ENCODE data around the gene XPO6. TPM values are rescaled to one million over a fixed set of nuclear protein-coding genes. Genes with fewer than 3 reads are reported as not detected.

XPO6 gene
- total RNA-seq, 1 donor from 2014 or later = 71.6 TPM

- Histone ChIP-seq H3K4me2 (no peak overlapping the region), H3K4me1 (peaks cover 10% of the 10 kb centered on the region), H3K4me3 (no peak overlapping the region), H3K9me3 (ENCODE audit: low read depth) (no peaks in the 10 kb centered on the region), H3F3A (ENCODE audit: low read depth) (no peaks in the 10 kb centered on the region), H3K9ac (no peak overlapping the region), H4K20me1 (ENCODE audit: low read depth) (peaks cover 28% of the 10 kb centered on the region), H2AFZ (replicated peaks) (no peak overlapping the region), H3K36me3 (no peaks in the 10 kb centered on the region), H3K27me3 (no peaks in the 10 kb centered on the region), H3K27ac (no peak overlapping the region), H3K79me2 (ENCODE audit: low read depth) (peaks cover 32% of the 10 kb centered on the region)
- Mint-ChIP-seq H3K27ac (no peak overlapping the region), H3K36me3 (peaks cover 5% of the 10 kb centered on the region), H3K4me1 (peaks cover 17% of the 10 kb centered on the region), H3K27me3 (ENCODE audit: insufficient read depth, low read depth) (peaks cover 4% of the 10 kb centered on the region), H3K4me3 (peak overlapping the region; percentile 71), H3K9me3 (peaks cover 2% of the 10 kb centered on the region)
- TF ChIP-seq CTCF (IDR thresholded peaks at IDR 0.05) (no peak), EZH2phosphoT487 (IDR thresholded peaks at IDR 0.05) (no peak), EZH2 (IDR thresholded peaks at IDR 0.05) (no peak)
- DNase-seq (ENCODE audit: low spot score) = no peak
These were observed 1.6 kb upstream of the XPO6 start for GRCh38 chr16:28213396-28213795.

GRCh38 chr16:28212532-28212873 is 738 bp upstream of the XPO6 start:
- H3K4me2 ChIP-seq = peak overlapping the region; percentile 72
- no peaks in the 10 kb centered on the region for H3K27me3 ChIP-seq
- Mint-ChIP-seq H3K27ac (no peak overlapping the region), H3K4me3 (peak overlapping the region; percentile 94), H3K36me3 (peaks cover 6% of the 10 kb centered on the region), H3K27me3 (ENCODE audit: insufficient read depth, low read depth) (peaks cover 4% of the 10 kb centered on the region), H3K4me1 (peaks cover 17% of the 10 kb centered on the region), H3K9me3 (peaks cover 2% of the 10 kb centered on the region)
- H3K27ac ChIP-seq = no peak overlapping the region
- peaks cover 10% of the 10 kb centered on the region for H3K4me1 ChIP-seq
- H4K20me1 ChIP-seq (ENCODE audit: low read depth) = peaks cover 33% of the 10 kb centered on the region
- no peaks in the 10 kb centered on the region for H3K9me3 ChIP-seq (ENCODE audit: low read depth)
- H3K79me2 ChIP-seq (ENCODE audit: low read depth) = peaks cover 40% of the 10 kb centered on the region
- H3K4me3 ChIP-seq = peak overlapping the region; percentile 72
- DNase-seq (ENCODE audit: low spot score) = no peak
- H2AFZ ChIP-seq (replicated peaks) = peak overlapping the region; percentile 95
- TF ChIP-seq EZH2 (IDR thresholded peaks at IDR 0.05) (no peak), CTCF (IDR thresholded peaks at IDR 0.05) (no peak), EZH2phosphoT487 (IDR thresholded peaks at IDR 0.05) (no peak)
- no peaks in the 10 kb centered on the region for H3F3A ChIP-seq (ENCODE audit: low read depth)
- H3K9ac ChIP-seq = no peak overlapping the region
- no peaks in the 10 kb centered on the region for H3K36me3 ChIP-seq

GRCh38 chr16:28210979-28211588 is 681 bp downstream of the XPO6 start:
- Mint-ChIP-seq H3K36me3 (peaks cover 8% of the 10 kb centered on the region), H3K9me3 (peaks cover 2% of the 10 kb centered on the region), H3K27ac (no peak overlapping the region), H3K4me1 (peaks cover 17% of the 10 kb centered on the region), H3K27me3 (ENCODE audit: insufficient read depth, low read depth) (peaks cover 4% of the 10 kb centered on the region), H3K4me3 (peak overlapping the region; percentile 85)
- TF ChIP-seq CTCF (IDR thresholded peaks at IDR 0.05) = no peak
- TF ChIP-seq EZH2 (IDR thresholded peaks at IDR 0.05) = no peak
- no peak for TF ChIP-seq EZH2phosphoT487 (IDR thresholded peaks at IDR 0.05)
- Histone ChIP-seq H3K27me3 (no peaks in the 10 kb centered on the region), H2AFZ (replicated peaks) (no peak overlapping the region), H3K9me3 (ENCODE audit: low read depth) (no peaks in the 10 kb centered on the region), H3K4me2 (peak overlapping the region; percentile 93), H3F3A (ENCODE audit: low read depth) (no peaks in the 10 kb centered on the region), H3K27ac (no peak overlapping the region), H4K20me1 (ENCODE audit: low read depth) (peaks cover 46% of the 10 kb centered on the region), H3K79me2 (ENCODE audit: low read depth) (peaks cover 55% of the 10 kb centered on the region), H3K9ac (peak overlapping the region; percentile 48), H3K4me1 (peaks cover 10% of the 10 kb centered on the region), H3K4me3 (peak overlapping the region; percentile 72), H3K36me3 (no peaks in the 10 kb centered on the region)
- DNase-seq (ENCODE audit: low spot score) = peak; percentile 64
